CD4-positive, alpha-beta T cell treated with Interleukin-15 for 4 hours (primary cell): ENCODE data around the gene TRPV4.

Experiments
- DNase-seq: peaks from one replicate; pipeline ENCODE4 v3.0.0-alpha.2; 2020; ENCODE audit warnings: low spot score

TRPV4 gene

GRCh38 chr12:109804820-109805761 is 28.1 kb downstream of the TRPV4 start:
- peak; percentile 74 for DNase-seq

GRCh38 chr12:109803678-109804077 is 29.5 kb downstream of the TRPV4 start:
- DNase-seq, result no peak

- DNase-seq, result no peak
Observed at GRCh38 chr12:109802828-109803227, 30.4 kb downstream of the TRPV4 start.

DNA sequence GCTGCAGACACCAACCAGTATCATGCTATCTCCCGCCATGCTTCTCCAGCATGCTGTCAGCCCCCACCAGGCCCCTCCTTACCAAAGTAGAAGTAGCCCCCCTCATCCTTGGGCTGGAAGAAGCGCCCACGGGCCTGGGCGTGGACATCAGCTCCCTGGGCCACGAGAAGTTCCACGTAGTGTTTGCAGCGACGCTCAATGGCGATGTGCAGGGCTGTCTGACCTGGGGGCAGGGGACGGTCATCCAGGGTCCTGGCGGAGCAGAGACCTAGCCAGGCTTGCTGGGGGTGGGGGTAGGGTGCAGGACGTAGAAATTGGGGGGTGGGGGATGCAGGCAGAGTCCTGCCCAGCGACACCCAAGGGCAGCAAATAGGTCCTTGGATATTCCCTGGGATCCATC is 32.7 kb downstream of the TRPV4 start:
- no peak for DNase-seq

GRCh38 chr12:109798691-109799090 is 34.5 kb downstream of the TRPV4 start:
- DNase-seq, result no peak

DNA sequence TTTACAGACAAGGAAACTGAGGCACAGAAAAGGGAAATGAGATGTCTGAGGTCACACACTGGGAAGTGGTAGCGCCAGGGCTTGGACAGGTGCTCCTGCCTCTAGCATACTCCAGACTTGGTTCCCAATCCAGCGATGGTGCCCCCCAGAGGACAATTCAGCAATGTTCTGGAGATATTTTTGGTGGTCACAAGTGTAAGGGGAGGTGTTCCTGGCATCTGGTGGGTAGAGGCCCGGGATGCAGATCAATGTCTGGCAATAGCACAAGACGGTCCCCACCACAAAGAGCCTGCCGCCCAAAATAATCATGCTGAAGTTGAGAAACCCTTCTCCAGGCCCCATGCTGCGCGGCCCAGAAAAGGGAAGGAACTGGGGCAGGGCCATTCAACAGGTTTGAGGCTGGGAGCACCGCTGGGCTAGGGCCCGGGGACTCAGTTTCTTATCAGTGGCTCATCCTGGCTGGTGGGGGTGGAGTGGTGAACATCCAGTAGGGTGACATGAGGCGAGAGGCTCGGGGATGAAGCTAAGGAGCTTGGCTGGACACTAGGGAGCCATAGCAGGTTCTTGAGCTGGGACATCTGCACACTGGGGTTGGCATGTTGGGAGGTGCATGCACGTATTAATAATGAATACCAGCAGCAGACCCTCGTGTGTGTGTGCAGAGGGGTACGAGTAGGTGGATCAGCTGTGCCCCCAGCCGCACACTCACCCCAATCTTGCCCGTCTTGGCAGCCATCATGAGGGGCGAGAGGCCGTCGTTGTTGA is 35.1 kb downstream of the TRPV4 start:
- DNase-seq, result no peak

GRCh38 chr12:109796057-109796456 is 37.1 kb downstream of the TRPV4 start:
- no peak for DNase-seq

- DNase-seq, result no peak
Observed at GRCh38 chr12:109795023-109795422, 38.2 kb downstream of the TRPV4 start.

DNA sequence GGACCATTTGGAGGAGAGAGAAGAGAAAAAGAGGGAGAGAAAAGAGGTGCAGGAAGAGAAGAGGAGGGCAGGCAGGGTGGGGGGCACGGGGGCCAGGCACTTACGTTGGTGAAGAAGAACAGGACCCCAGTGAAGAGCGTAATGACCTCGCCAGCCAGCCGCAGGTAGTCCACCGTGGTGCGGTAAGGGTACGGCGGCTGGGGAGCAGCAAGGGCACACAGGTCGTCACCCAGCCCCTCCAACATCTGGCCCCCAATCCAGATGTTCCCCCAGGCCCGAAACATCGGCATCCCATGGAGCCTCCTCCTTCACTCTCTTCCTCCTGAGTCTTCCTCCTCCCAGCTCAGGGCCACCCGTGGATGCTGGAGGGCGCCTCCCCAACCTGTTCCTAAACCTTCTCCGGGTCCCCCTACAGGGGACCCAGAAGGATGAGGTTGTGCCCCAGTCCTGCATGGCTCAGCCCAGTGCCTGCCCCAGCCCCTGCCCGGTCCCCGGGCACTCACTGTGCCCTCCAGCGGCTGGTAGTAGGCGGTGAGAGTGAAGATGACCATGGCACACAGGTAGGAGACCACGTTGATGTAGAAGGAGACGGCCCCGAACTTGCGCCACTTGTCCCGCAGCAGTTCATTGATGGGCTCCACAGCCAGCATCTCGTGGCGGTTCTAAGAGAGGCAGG is 39.2 kb downstream of the TRPV4 start:
- DNase-seq, result no peak

GRCh38 chr12:109793411-109793810 is 39.8 kb downstream of the TRPV4 start:
- no peak for DNase-seq

GRCh38 chr12:109792992-109793391 is 40.2 kb downstream of the TRPV4 start:
- no peak for DNase-seq

DNA sequence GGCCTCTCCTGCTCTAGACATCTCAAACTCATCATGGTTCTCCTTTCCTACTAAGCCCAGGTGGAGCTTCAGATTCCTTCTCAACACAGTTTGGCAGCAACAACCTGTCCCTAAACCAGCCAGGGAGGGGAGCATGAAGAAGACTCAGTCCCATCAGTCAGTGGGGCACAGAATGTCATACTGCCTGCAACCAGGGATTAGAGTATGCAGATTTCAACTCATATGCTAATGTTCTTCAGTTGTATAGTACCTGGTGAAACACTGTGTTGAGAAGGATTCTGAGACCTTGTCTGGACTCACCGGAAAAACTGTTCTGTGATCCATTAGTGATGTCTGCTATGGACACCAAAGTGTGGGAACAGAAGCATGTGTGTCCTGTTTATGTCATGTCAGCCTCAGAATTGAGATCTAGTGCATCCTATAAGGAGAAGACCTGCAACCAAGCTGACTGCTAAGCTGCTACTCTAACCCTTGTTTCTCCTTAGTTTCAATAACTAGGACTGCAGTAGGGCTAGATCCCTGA is 43.6 kb downstream of the TRPV4 start:
- DNase-seq, result no peak

DNA sequence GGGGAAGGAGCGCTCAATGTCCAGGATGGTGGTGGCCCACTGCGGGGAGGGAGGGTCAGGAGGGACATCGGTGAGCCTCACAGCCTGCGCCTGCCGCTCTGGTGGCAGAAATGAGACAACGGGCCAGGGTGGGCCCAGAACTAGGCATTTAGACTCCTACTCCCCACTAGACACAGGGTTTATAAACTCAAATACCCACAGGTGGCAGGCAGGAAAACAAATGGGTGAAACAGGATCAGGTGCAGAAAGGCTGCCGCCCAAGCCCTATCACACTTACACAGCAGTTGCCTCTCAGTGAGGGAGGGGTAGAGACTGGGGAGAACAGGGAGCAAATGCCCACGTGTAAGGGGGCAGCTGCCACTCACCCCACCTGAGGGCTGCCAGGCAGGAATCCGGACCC is 46.4 kb downstream of the TRPV4 start:
- DNase-seq, result no peak

GRCh38 chr12:109785854-109786253 is 47.3 kb downstream of the TRPV4 start:
- no peak for DNase-seq

- no peak for DNase-seq
Observed at GRCh38 chr12:109783965-109784244, 49.3 kb downstream of the TRPV4 start.

- no peak for DNase-seq
Observed at GRCh38 chr12:109783135-109783964, 49.8 kb downstream of the TRPV4 start.

DNA sequence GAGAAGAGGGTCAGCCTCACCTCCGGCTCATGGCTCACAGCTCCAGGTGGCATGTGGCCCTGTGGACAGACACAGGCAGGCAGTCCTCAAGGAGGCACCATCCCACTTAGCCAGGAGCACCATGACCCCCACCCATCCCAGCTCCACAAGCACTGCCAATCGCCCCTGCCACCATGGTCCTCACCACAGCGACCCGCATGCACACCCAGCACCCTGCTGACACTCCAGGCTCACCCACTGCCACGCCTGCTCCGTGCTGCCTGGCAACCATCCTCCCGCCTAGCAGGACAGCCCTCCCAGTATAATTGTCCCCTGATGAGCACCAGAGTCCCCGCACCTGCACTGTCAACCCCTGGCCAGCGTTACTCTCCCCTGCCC is 50.9 kb downstream of the TRPV4 start:
- DNase-seq, result no peak

- no peak for DNase-seq
Observed at GRCh38 chr12:109781668-109782325, 51.4 kb downstream of the TRPV4 start.

GRCh38 chr12:109779382-109779781 is 53.8 kb downstream of the TRPV4 start:
- no peak for DNase-seq

DNA sequence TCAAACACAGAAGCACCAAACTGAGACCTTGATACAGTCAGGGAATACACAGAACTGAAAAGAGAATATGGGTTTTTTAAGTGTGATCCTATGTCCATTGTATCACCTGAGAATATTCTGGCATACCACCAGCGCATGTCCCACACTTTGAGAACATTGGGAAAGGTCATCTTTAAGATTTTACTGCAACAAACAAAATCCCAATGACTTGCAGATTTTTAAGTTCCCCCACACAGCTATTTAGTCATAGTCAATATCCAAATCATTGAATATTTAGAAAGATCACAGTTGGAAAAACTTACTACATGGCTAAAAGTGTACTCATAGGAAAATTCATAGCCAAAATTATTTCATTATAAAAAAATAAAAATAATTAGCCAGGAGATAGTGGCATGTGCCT is 54.5 kb downstream of the TRPV4 start:
- no peak for DNase-seq

GRCh38 chr12:109777544-109777943 is 55.7 kb downstream of the TRPV4 start:
- DNase-seq, result peak; percentile 31
